CD4-positive, alpha-beta T cell treated with Interleukin-6 at 100 ng/mL for 8 hours (primary cell): ENCODE measurements around the gene TMPRSS11F.
"Not testable (repeated sequence)": the region's sequence is repeated elsewhere in the genome, so short reads cannot be mapped to it uniquely, and the experiment has no call there.

Experiments
- DNase-seq: peaks from one replicate; pipeline ENCODE4 v3.0.0-alpha.2; 2020; ENCODE audit warnings: mixed read lengths, low spot score

Gene TMPRSS11F

GRCh38 chr4:68129793-68130192 lies at the start of gene TMPRSS11F:
Gene TMPRSS11F (minus strand): TSS chr4:68129869. CDS start chr4:68129820, 49 bp downstream.
- DNase-seq, result no peak

GRCh38 chr4:68176904-68177303 lies 47.2 kb upstream of the TMPRSS11F start:
- DNase-seq, result no peak

GRCh38 chr4:68176500-68176899 lies 46.8 kb upstream of the TMPRSS11F start:
- DNase-seq, result no peak

DNA sequence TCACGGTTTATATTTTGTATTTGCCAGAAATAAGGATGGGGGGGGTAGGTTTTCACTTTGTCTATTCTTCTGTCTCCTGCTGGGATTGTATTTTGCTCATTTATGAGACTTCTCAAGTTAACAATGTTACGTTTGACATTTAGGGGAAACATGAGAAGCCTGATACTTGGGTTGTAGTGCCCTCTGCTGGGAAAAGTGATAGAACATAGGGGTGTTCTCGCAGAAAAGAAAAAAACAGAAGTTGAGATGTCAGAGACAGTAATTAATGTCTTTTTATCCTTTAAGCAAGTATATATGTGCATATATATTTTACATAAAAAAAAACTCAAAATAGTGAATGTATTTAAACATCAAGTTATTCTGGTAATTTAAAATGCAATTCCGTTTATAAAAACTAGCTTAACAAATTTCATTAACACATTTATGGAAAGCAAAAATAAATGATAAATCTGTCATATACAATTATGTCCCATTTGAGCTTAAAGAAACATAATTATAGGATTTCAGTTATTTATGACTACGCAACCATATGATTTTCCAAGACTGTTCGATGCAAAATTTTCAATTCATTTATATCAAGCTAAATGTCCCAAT lies 46.0 kb upstream of the TMPRSS11F start:
- peak; percentile 2 for DNase-seq

- not testable (repeated sequence) for DNase-seq
Measured at GRCh38 chr4:68174389-68174788, 44.7 kb upstream of the TMPRSS11F start.

- DNase-seq, result not testable (repeated sequence)
Measured at GRCh38 chr4:68172147-68172546, 42.5 kb upstream of the TMPRSS11F start.

DNA sequence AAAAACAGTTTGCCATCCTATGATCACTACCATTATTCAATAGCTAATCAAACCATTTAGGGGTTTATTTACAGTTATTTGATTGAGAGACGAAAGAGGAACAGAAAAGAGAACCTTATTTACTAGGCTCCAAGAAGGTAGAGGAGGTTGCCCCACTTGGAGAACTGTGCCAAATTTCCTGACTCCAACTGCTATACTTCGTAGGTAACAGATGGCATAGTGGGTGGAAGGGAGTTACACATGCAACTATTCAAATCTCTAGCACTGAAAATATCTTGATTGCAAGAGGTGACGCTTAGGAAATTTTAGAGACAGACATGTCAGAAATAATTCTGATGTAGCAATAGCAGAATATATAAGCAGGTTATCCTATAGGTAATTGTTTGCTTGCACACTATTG lies 38.0 kb upstream of the TMPRSS11F start:
- DNase-seq, result no peak

GRCh38 chr4:68167166-68167565 lies 37.5 kb upstream of the TMPRSS11F start:
- DNase-seq, result no peak

DNA sequence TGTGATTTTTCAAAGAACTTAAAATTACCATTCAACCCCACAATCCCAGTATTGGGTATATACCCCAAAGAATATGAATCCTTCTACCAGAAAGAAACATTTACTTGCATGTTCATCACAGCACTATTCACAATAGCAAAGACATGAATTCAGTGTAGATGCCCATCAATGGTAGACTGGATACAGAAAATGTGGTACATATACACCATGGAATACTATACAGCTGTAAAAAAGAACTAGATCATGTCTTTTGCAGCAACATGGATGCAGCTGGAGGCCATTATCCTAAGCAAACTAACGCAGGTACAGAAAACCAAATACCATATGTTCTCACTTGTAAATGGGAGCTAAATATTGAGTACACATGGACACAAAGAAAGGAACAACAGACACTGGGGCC lies 34.1 kb upstream of the TMPRSS11F start:
- no peak for DNase-seq

GRCh38 chr4:68162196-68162595 lies 32.5 kb upstream of the TMPRSS11F start:
- DNase-seq, result no peak

DNA sequence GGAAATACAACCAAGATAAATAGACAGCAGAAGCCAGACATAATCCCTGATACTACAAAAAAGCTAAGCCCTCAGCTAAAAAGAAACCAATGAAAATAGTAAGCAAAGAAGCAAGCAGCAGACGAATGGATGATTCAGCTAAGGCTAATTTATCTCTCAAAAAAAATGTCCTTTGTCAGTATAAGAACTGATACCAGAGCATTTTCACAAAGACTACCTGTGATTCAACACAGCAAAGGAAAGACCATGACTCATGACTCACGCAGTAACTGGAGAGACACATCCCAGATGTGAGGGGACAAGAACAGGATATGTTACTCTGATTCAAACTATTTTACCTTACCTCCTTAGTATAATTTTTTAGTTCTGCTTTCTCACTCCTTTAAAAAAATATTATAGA lies 22.7 kb upstream of the TMPRSS11F start:
- DNase-seq, result no peak

DNA sequence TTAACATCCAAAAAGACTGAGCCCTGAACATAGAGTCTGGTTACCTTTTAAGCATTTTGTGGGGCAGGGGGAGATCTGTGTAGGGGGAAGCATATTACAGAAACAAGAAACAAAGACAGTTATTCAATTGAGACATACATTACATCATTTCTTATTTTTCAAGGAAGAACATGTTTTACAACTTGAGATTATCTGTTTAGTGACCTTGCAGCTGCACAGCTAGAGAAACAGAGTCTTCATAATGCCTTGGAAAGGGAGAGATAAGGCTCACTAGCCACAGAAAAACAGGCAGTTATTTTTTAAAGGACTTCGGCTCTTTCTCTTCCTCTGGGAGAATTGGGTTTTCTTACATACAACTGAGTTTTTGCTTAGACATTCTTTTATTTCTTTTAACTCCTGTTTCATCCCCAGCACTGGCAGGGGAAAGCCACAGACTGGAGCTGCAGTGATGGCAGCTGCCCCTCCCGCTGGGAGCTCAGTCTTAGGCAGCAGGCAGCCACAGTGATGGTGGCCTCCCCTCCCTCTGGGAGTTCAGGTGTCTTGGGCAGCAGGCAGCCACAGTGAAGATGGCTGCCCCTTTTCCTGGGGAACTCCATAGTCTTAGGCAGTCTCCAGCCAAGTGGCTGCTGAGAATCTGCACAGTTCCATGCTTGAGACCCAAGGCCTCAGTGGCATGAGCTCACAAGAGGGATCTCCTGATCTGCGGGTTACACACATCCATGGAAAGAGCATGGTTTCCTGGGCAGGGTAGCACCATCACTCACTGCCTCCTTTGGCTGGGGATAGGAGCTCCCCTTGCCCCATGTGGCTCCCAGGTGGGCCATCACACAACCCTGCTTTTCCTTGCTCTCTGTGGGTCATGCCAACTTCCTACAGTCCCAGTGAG lies 19.4 kb upstream of the TMPRSS11F start:
- DNase-seq, result no peak

- DNase-seq, result no peak
Measured at GRCh38 chr4:68147079-68147478, 17.4 kb upstream of the TMPRSS11F start.

DNA sequence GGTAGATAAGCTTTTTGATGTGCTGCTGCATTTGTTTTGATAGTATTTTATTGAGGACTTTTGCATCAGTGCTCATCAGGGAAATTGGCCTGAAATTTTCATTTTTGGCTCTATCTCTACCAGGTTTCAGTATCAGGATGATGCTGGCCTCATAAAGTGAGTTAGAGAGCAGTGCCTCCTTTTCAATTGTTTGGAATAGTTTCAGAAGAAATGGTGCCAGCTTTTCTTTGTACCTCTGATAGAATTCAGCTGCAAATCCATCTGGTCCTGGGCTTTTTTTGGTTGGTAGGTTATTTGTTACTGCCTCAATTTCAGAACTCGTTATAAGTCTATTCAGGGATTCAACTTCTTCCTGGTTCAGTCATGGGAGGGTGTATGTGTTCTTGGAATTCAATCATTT lies 15.6 kb upstream of the TMPRSS11F start:
- no peak for DNase-seq

- DNase-seq, result no peak
Measured at GRCh38 chr4:68141852-68142251, 12.2 kb upstream of the TMPRSS11F start.

DNA sequence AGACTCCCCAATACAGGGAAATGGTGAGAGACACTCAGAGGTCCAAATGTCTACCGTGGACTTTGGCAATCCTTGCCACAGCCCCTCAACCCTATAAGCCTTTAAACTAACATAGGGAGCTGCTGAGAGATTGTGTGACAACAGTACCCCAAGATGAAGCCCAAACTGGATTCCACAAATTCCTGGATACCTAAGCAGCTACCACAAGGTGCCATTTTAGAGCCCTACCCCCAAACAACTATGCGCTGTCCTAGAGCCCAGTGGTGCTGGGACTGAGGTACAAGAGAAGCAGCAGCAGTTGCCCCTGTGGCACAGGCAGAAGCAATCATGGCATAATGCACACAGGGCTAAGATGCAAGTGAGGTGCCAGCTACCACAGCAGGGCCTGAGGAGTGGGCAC lies 2.7 kb upstream of the TMPRSS11F start:
- DNase-seq, result no peak

- DNase-seq, result no peak
Measured at GRCh38 chr4:68124262-68124661, 5.4 kb downstream of the TMPRSS11F start.

DNA sequence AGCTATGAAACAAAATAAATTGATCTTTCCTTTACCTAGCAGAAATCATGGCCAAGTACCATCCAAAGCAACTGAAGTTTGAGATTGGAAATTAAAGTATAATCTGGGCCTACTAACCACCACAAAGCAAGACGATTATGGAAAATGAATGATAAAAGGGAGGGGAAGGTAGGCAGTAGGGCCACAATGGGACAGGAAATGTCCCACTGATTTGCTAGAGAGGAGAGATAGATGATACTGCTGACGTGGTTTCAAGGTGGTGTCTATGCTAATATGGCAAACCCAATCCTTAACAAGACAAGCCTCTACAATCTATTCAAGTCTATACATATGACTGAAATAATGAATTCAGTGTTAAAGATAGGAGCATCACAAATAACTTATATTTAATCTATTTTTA lies 6.1 kb downstream of the TMPRSS11F start:
- DNase-seq, result no peak

- DNase-seq, result no peak
Measured at GRCh38 chr4:68119921-68120320, 9.7 kb downstream of the TMPRSS11F start.

GRCh38 chr4:68110441-68110840 lies 19.2 kb downstream of the TMPRSS11F start:
- DNase-seq, result no peak

DNA sequence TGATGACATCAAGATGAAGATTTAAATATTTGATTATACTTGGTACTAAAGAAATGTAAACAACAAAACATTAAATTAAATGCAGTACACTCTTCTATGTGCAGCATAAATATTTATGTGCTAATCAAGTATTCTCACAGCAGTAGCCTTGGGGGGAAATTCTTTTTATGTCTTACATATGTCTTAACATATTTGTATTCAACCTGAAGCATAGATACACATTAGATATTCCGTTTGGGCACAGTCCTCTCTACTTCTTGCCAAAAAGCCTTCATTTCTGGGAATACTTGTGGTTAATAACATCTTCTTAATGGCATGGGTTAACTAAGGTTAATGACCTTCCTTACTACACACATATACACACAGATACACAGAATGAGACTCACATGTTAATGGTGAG lies 19.8 kb downstream of the TMPRSS11F start:
- DNase-seq, result no peak

DNA sequence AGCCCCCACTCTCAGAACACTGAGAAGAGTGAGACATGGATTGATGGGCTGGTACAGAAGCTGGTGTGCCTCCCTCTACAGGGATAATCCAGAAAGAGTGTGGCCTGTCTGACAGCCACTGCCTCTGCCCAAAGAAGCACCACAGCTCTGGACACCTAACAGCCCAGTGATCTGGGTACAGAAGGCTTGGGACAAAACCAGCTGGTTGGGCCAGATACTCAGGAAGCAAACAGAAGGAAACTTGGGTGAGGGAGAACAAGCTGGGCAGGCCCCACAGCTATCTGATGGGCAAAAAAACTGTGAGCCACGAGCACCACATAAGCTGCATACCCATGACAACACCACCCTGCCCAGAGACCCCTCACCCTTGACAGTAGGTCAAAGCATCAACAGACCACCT lies 46.9 kb downstream of the TMPRSS11F start:
- DNase-seq, result no peak

GRCh38 chr4:68079928-68080327 lies 49.7 kb downstream of the TMPRSS11F start:
- DNase-seq, result no peak

DNA sequence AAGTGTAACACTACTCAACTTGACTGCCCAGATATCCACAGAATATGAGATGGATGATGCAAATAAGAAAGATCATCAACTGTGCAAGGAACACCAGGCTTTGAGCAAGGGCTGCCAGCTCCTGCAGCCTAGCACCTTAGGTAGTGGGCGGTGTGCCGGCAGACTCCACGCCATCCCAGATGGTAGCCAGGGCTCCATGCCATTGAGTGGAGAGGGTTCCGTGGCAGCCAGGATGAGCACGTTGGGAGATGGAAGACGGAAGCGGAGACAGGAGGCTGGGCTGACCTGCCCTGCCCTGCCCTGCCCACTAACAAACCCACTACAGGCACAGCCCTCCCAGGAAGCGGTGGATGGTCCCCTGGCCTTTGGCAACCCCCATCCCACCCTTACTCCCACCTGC lies 51.9 kb downstream of the TMPRSS11F start:
- no peak for DNase-seq
